CD14-positive monocyte (primary cell): Measurements from ENCODE around the gene CUZD1. TPM values are rescaled to one million over a fixed set of nuclear protein-coding genes. Genes with fewer than 3 reads are reported as not detected.

Experiments used
- DNase-seq, 3 donors: peaks; one replicate each; pipeline ENCODE4 v3.0.0-alpha.2; 2011 to 2022
- H2AFZ ChIP-seq: 2 replicates; pipeline ENCODE4 v1.6.0; 2012; ENCODE audit warnings: mild to moderate bottlenecking, low read depth, low read length, inconsistent platforms; ENCODE audit not compliant: insufficient read depth, poor library complexity, severe bottlenecking
- H3K27ac ChIP-seq, 2 donors: 1 replicate in 1 of 2; 2 replicates in 1 of 2; pipeline ENCODE4 v1.5.1; 2012 to 2013; ENCODE audit warnings: low read length in 2 of 2, control low read depth in 1 of 2, inconsistent platforms in 1 of 2, low read depth in 1 of 2, mild to moderate bottlenecking in 1 of 2
- H3K27me3 ChIP-seq, 2 donors: one replicate each; pipeline versions ENCODE4 v1.6.0 to v1.6.1; 2011 to 2013; ENCODE audit warnings: low read length in 2 of 2; ENCODE audit not compliant: control insufficient read depth in 2 of 2, insufficient read depth in 2 of 2
- H3K36me3 ChIP-seq, 2 donors: replicated peaks in 1 of 2; 1 replicate in 1 of 2; 2 replicates in 1 of 2; pipeline versions ENCODE4 v1.5.1 to v1.6.1; 2012 to 2013; ENCODE audit warnings: low read length in 2 of 2, control low read depth in 1 of 2, inconsistent platforms in 1 of 2, mild to moderate bottlenecking in 1 of 2; ENCODE audit not compliant: insufficient read depth in 2 of 2, control insufficient read depth in 1 of 2
- H3K4me1 ChIP-seq, 2 donors: 1 replicate in 1 of 2; 2 replicates in 1 of 2; pipeline versions ENCODE4 v1.5.1 to v1.6.1; 2012 to 2013; ENCODE audit warnings: low read length in 2 of 2, control low read depth in 1 of 2, inconsistent platforms in 1 of 2, mild to moderate bottlenecking in 1 of 2, moderate library complexity in 1 of 2; ENCODE audit not compliant: insufficient read depth in 2 of 2, control insufficient read depth in 1 of 2
- H3K4me2 ChIP-seq: replicated peaks from 2 replicates; pipeline ENCODE3; 2012; ENCODE audit warnings: low read length, moderate library complexity, mild to moderate bottlenecking; ENCODE audit not compliant: poor library complexity, severe bottlenecking; ENCODE audit errors: extremely low read depth
- H3K4me3 ChIP-seq, 3 experiments: fragments of 200-600 bp in 1 of 3; sonication (generic) in 1 of 3; replicated peaks in 1 of 3; 1 replicate in 2 of 3; 2 replicates in 1 of 3; pipeline ENCODE4 v1.5.1; 2011 to 2013; ENCODE audit warnings: low read length in 3 of 3, mild to moderate bottlenecking in 3 of 3, control low read depth in 2 of 3, low read depth in 2 of 3, inconsistent platforms in 1 of 3, moderate library complexity in 1 of 3
- H3K79me2 ChIP-seq: 2 replicates; pipeline ENCODE4 v1.6.0; 2012; ENCODE audit warnings: mild to moderate bottlenecking, control low read depth, inconsistent platforms, low read length, moderate library complexity; ENCODE audit not compliant: insufficient read depth
- H3K9ac ChIP-seq: 2 replicates; pipeline ENCODE4 v1.6.0; 2017; ENCODE audit warnings: low read length, mild to moderate bottlenecking; ENCODE audit not compliant: insufficient read depth, poor library complexity, severe bottlenecking
- H3K9me3 ChIP-seq, 2 donors: replicated peaks in 1 of 2; 1 replicate in 1 of 2; 2 replicates in 1 of 2; pipeline versions ENCODE4 v1.5.1 to v1.6.1; 2012 to 2013; ENCODE audit warnings: low read length in 2 of 2, control low read depth in 1 of 2; ENCODE audit not compliant: control insufficient read depth in 1 of 2, insufficient read depth in 1 of 2
- H4K20me1 ChIP-seq: 2 replicates; pipeline ENCODE4 v1.6.0; 2012; ENCODE audit warnings: mild to moderate bottlenecking, low read length, control low read depth, moderate library complexity; ENCODE audit not compliant: insufficient read depth
- H3K27ac Mint-ChIP-seq, 7 donors: one replicate each; pipeline ENCODE4 v1.8.0; 2020; ENCODE audit warnings: mild to moderate bottlenecking in 7 of 7, mixed read lengths in 7 of 7, moderate library complexity in 6 of 7, inconsistent platforms in 2 of 7
- H3K27me3 Mint-ChIP-seq, 3 donors: one replicate each; pipeline ENCODE4 v1.8.0; 2021 to 2022; ENCODE audit warnings: low read depth in 3 of 3, mild to moderate bottlenecking in 3 of 3, mixed read lengths in 3 of 3, moderate library complexity in 3 of 3, inconsistent platforms in 1 of 3
- H3K36me3 Mint-ChIP-seq, 2 donors: one replicate each; pipeline ENCODE4 v1.8.0; 2020; ENCODE audit warnings: mixed read lengths in 2 of 2, inconsistent platforms in 1 of 2, mild to moderate bottlenecking in 1 of 2
- H3K4me1 Mint-ChIP-seq: one replicate; pipeline ENCODE4 v1.8.0; 2020; ENCODE audit warnings: mild to moderate bottlenecking, mixed read lengths
- H3K4me3 Mint-ChIP-seq, 2 donors: one replicate each; pipeline ENCODE4 v1.8.0; 2020; ENCODE audit warnings: mild to moderate bottlenecking in 2 of 2, mixed read lengths in 2 of 2, moderate library complexity in 1 of 2
- H3K9me3 Mint-ChIP-seq, 7 donors: one replicate each; pipeline ENCODE4 v1.8.0; 2020 to 2022; ENCODE audit warnings: mixed read lengths in 7 of 7, mild to moderate bottlenecking in 6 of 7, moderate library complexity in 6 of 7, inconsistent platforms in 2 of 7
- CTCF ChIP-seq: fragments of 200-600 bp; IDR thresholded peaks from one replicate; pipeline ENCODE4 v1.8.0; 2022; ENCODE audit warnings: antibody characterized with exemption, mild to moderate bottlenecking
- WGBS: methylation state at CpG from one replicate; pipeline ENCODE4 v1.1.5; 2013; ENCODE audit warnings: missing lambda C conversion rate; ENCODE audit not compliant: insufficient coverage; 5-methylcytosine and 5-hydroxymethylcytosine counted together
- intact Hi-C, 2 donors: fragments of 100-400 bp; cut with micrococcal nuclease; formaldehyde crosslinking; loops; one replicate each; pipeline versions ENCODE4 v1.15.0 to v1.15.1; 2023
- polyA plus RNA-seq, 3 donors: library from polyadenylated mRNA; depleted of rRNA in 1 of 3; unstranded in 2 of 3; stranded (reverse) in 1 of 3; fragments of 300-500 nt in 2 of 3; fragments of >200 nt in 1 of 3; fragmentation: Illumina TruSeq in 2 of 3; gene quantifications; 1 replicate in 2 of 3; 2 replicates in 1 of 3; pipeline ENCODE4 v1.2.3, GENCODE V29; 2012 to 2021

CUZD1 gene
- polyA plus RNA-seq, 3 donors, result 0.14 to 0.29 TPM; not detected in 1

DNA sequence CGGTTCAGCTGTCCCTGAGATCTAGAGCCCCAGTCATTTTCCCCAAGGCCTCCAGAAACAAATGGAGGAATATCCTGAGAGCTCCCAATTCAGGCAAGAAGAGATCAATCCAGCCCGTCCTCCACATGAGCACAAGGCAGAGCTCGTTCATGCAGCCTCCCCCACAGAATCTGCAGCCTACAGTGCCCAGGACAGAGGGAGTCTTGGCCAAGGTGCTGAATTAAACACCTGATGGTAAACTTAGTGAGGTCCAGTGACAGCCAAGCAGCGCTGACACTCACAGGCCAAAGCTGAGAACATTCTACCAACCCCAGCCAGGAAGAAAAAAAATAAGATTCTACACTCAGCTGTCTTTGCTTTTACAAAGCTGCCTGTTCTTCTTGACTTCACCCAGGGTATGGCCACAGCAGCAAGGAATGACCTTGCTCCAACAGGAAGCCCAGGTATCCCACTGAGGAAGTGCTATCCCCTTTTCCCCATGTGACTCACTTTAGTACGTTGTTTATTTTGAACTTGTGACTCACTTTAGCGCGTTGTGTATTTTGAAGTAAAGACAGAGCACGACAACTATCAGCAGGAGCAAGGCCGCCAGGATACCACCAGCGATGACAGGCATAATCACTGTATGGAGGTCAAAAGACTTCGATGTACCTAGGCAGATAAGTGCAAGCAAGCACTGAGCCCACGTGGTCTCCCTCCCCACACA, 4.4 kb upstream of the CUZD1 start:
- Histone ChIP-seq H3K27ac (no peak overlapping the region), H4K20me1 (no peaks in the 10 kb centered on the region), H3K27me3 (no peaks in the 10 kb centered on the region), H2AFZ (no peak overlapping the region), H3K4me1 (no peaks in the 10 kb centered on the region), H3K9ac (no peak overlapping the region), H3K79me2 (no peaks in the 10 kb centered on the region), H3K4me2 (no peak overlapping the region), H3K4me3 (no peak overlapping the region), H3K9me3 (peaks cover 0 to 8% of the 10 kb centered on the region in 2 donors), H3K36me3 (peaks cover 0 to 21% of the 10 kb centered on the region in 2 donors)
- Mint-ChIP-seq H3K27me3 (peaks cover 0 to 2% (median 0%) of the 10 kb centered on the region in 3 donors), H3K27ac (peak overlapping the region in 2 of 7 donors; percentile 27 to 33), H3K4me3 (no peak overlapping the region), H3K9me3 (peaks cover 0 to 4% (median 0%) of the 10 kb centered on the region in 7 donors), H3K4me1 (no peaks in the 10 kb centered on the region), H3K36me3 (peaks cover 23 to 55% of the 10 kb centered on the region in 2 donors)
- no peak for DNase-seq
- TF ChIP-seq CTCF, result no peak
- 91% methylated on average over 4 of the region's 12 CpGs for WGBS
- intact Hi-C loops, result no loop called here

DNA sequence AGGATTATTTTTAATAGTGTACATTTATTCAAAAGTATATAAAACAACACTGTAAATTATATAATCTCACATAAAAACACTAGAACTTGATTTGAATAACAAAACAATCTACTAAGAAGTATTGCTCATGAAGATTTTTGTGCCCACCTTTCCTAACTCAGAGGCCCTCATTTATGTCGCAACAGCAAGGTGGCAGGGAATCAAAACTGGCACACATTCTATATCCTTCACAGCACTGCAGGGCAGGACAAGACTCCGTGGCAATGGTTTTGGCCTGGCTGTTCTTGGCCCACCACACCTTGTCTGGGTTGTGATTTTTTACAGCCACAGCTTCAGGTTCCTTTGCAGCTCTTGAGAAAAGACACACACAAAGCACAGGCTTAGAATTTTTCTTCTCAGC, 3.4 kb upstream of the CUZD1 start:
- peaks cover 21 to 47% of the 10 kb centered on the region in 2 donors for H3K36me3 Mint-ChIP-seq
- H3K27ac ChIP-seq, result no peak overlapping the region

More for the DNA sequence above, 3.4 kb upstream of the CUZD1 start:
- no peak overlapping the region for H3K4me3 ChIP-seq
- H3K79me2 ChIP-seq, result no peaks in the 10 kb centered on the region
- no peaks in the 10 kb centered on the region for H4K20me1 ChIP-seq
- no peak overlapping the region for H3K9ac ChIP-seq
- peaks cover 0 to 11% of the 10 kb centered on the region in 2 donors for H3K9me3 ChIP-seq
- no peak for DNase-seq
- H3K36me3 ChIP-seq, result peaks cover 0 to 14% of the 10 kb centered on the region in 2 donors
- H2AFZ ChIP-seq, result no peak overlapping the region
- H3K4me2 ChIP-seq, result no peak overlapping the region
- no peak overlapping the region for H3K4me3 Mint-ChIP-seq
- H3K27me3 ChIP-seq, result no peaks in the 10 kb centered on the region
- no peak for TF ChIP-seq CTCF
- intact Hi-C loops, result no loop called here
- WGBS, result 100% methylated on average over 2 of the region's 2 CpGs
- no peaks in the 10 kb centered on the region for H3K4me1 Mint-ChIP-seq
- H3K4me1 ChIP-seq, result no peaks in the 10 kb centered on the region
- H3K27ac Mint-ChIP-seq, result no peak overlapping the region
- H3K9me3 Mint-ChIP-seq, result peaks cover 0 to 7% (median 1%) of the 10 kb centered on the region in 7 donors
- H3K27me3 Mint-ChIP-seq, result peaks cover 0 to 2% (median 0%) of the 10 kb centered on the region in 3 donors
